RWPE1 (cell line): ENCODE measurements around the gene ITGB5.

Experiments
- CTCF ChIA-PET: fragments of 350-600 bp; sonication (Branson Sonifier 250); formaldehyde crosslinking; extraction: SDS; loops from one replicate; lab custom pipeline; 2021; lab: Yijun Ruan, JAX
- POLR2A ChIA-PET: fragments of 400-600 bp; formaldehyde crosslinking; extraction: SDS; loops from one replicate; lab custom pipeline; 2020; ENCODE audit warnings: antibody characterized with exemption; ENCODE audit not compliant: low non-redundant PET; lab: Yijun Ruan, JAX
- DNase-seq: peaks from one replicate; pipeline ENCODE4 v3.0.0; 2012; ENCODE audit warnings: low spot score
- H3K27ac ChIP-seq: fragments of 450-650 bp; 2 replicates; pipeline ENCODE4 v1.5.1; 2017
- TF ChIP-seq, protein P1 (sequence below): fragments of 450-650 bp; conservative IDR thresholded peaks from 2 replicates; pipeline ENCODE4 v1.5.1; 2017; ENCODE audit warnings: low read depth, mild to moderate bottlenecking

ITGB5 gene

DNA sequence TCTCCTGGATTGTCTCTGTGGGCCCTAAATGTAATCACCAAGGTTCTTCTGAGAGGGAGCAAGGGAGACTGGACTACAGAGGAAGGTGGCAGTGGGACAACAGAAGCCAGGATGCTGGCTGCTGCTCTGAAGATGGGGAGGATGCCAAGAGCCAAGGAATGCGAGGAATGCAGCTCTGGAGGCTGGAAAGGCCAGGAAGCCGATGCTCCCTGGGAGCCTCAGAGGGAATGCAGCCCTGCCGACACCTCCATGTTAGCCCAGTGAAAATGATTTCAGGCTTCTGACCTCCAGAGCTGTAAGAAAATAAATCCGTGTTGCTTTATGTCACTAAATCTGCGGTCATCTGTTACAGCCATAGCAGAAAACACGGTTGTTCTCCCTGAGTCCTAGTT is 112.8 kb downstream of the ITGB5 start:
- POLR2A ChIA-PET = no interaction called here
- TF ChIP-seq, protein P1, sequence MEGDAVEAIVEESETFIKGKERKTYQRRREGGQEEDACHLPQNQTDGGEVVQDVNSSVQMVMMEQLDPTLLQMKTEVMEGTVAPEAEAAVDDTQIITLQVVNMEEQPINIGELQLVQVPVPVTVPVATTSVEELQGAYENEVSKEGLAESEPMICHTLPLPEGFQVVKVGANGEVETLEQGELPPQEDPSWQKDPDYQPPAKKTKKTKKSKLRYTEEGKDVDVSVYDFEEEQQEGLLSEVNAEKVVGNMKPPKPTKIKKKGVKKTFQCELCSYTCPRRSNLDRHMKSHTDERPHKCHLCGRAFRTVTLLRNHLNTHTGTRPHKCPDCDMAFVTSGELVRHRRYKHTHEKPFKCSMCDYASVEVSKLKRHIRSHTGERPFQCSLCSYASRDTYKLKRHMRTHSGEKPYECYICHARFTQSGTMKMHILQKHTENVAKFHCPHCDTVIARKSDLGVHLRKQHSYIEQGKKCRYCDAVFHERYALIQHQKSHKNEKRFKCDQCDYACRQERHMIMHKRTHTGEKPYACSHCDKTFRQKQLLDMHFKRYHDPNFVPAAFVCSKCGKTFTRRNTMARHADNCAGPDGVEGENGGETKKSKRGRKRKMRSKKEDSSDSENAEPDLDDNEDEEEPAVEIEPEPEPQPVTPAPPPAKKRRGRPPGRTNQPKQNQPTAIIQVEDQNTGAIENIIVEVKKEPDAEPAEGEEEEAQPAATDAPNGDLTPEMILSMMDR = no peak
- DNase-seq = peak; percentile 31
- peak overlapping the region; percentile 46 for H3K27ac ChIP-seq
- CTCF ChIA-PET = interaction anchor here (1.2 kb wide), 1 partner anchor 127 kb away, joined by 6 read pairs; no protein-coding TSS in a partner anchor

DNA sequence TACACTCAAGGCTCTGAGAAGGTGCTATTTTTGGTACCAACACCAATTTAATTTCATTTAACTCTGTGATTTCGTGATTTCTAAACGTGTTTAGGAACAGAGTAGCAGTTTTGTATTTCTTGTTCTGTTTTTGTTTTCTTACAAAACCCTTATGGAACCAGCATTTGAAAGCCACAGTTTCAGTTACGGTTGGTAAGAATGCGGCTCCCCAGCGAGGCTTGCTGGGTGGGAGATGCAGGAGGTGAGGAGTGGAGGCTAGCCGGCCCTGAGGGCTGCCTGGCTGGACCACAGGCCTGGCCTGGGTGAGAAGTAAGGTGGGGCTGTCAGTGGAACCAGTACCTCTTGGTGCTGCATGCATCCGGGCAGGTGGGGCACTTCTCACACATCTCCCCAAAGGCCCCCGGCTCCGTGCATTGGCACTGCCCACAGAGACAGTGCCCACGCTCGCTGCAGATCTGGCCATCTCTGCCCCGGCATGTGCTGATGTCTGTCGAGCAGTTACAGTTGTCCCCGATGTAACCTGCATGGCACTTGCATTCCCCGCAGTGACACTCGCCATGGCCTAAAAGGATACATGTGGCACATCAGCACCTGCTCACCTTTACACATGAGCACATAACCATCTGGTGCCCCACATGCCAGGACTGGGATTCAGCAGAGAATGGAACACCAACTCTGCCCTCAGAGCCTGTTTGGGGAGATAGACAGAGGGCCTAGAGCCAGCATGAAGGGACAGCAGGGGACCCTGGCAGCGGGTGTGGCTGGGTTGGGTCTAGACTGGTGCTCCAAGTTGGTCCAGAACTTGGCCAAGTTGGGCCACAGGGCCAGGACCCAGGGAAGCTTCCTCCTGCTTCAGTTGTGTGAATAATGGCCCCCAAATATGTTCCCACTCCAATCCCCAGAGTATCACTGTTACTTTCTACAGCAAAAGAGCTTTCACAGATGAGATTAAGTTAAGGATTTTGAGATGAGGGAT is 113.5 kb downstream of the ITGB5 start:
- TF ChIP-seq, protein P1 = no peak
- H3K27ac ChIP-seq = peak overlapping the region; percentile 46
- POLR2A ChIA-PET = no interaction called here
- CTCF ChIA-PET = interaction anchor here (1.2 kb wide), 1 partner anchor 128 kb away, joined by 6 read pairs; no protein-coding TSS in a partner anchor
- DNase-seq = no peak

DNA sequence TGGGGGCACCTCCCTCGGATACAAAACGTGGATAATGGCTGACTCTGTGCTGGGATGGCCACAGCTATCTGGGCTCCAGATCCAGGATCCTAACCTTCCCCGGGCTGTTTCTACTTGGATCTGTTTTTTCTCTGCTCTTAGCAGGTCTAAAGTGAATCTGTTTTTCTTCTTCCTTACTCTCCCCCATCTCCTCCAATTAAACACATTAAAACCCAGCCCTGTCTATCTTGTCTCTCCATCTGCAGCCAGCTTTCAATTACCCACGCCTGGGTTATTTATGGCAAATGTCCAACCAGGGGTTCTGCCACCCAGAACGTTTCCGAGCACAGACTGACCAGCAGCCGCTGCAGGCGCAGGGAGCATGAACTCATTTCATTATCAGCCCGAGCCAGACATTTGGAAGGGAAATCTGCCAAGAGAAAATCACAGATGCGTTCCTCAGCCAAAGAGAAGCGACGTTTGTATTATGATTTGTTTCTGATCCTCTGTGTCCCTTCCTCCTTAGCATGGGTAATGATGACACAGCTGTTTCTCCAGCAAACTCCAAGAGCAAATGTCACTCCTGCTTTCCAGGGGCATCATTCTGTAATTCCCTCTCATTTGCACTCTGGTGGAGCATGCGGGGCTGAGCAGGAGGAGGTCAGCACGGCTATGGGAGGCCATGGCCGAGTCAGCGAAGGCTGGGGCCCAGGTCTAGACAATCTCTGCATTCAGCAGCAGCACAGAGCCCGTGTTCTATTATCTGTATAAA is 114.9 kb downstream of the ITGB5 start:
- no peak for DNase-seq
- TF ChIP-seq, protein P1 = no peak
- CTCF ChIA-PET = interaction anchor here (0.7 to 4.0 kb wide), 6 partner anchors 10 to 563 kb away, joined by 3 to 19 read pairs (median 8); no protein-coding TSS in a partner anchor
- POLR2A ChIA-PET = no interaction called here
- H3K27ac ChIP-seq = peak overlapping the region; percentile 11; the same call in 1 of the 2 replicates

DNA sequence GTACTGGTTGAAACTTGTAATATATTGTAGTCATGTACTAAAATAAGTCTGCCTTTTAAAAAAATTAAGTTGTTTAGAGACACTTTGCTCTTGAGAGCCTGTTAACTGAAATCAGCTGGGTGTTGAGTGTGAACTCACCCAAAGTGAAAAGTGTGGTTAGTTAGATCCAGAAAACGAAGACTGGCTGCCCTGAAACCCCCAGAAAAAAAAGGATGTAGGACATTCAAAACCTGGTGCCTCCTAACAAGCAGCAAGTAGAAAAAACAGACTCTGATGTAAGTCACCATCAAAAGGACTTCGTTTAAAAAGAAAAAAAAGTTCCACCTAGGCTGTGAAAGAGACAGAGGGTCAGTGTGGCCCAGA is 116.1 kb downstream of the ITGB5 start:
- DNase-seq = no peak
- TF ChIP-seq, protein P1 = no peak
- peak overlapping the region; percentile 55; the same call in 1 of the 2 replicates for H3K27ac ChIP-seq
- ChIA-PET POLR2A (no interaction called here), CTCF (interaction anchor here (0.7 to 4.0 kb wide), 5 partner anchors 9 to 564 kb away, joined by 3 to 19 read pairs (median 12); no protein-coding TSS in a partner anchor)

DNA sequence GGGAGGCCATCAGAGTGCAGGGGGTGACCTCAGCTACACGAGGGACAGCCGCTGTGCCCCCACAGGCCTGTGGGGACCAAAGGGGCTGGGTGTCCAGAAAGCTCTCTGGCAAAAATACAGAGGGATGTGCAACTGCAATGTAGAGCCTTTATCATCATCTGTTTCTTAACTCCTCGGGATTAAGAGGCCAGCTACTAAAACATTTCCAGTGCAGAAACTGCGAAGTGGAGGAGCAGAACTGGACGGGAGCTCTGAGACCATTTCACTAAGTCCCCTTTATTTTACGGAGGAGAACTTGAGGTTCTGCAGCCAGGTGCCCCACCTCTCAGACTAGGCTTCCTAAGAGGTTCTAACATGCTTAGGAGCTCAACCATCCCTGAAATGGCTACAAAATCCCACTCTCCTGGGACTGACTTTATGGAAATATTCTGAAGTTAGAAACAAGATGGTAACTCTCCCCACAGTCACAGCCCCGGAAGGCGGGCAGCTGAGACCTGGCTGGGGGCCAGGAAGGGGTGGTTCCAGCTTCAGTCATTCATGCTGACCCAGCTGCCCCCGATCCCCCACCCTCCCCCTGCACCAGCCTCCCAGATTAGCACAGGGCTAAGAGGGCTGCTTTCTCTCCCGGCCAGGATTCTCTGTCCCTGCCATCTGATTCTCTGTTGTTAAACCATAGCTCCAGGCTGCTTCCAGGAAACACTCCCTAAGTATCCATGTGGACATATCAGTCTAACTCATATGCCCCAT is 116.7 kb downstream of the ITGB5 start:
- CTCF ChIA-PET = interaction anchor here (0.5 to 4.0 kb wide), 6 partner anchors 9 to 565 kb away, joined by 3 to 19 read pairs (median 8); no protein-coding TSS in a partner anchor
- DNase-seq = no peak
- peak overlapping the region; percentile 55 for H3K27ac ChIP-seq
- TF ChIP-seq, protein P1 = no peak
- POLR2A ChIA-PET = no interaction called here
